HG03280 (cell line): ENCODE results near the gene ANKRD22.

ENCODE experiments used
- ATAC-seq: cut with Tn5 transposase; IDR thresholded peaks from one replicate; pipeline ENCODE4 v1.9.1; 2021; ENCODE audit warnings: mild to moderate bottlenecking, moderate library complexity; ENCODE audit not compliant: unreplicated experiment

The ANKRD22 gene

GRCh38 chr10:88879534-88880281 is 28.1 kb upstream of the ANKRD22 start, which contains the start of gene STAMBPL1:
Gene STAMBPL1, plus strand, starts transcription at chr10:88880245. Its CDS starts 21,464 bp downstream, at chr10:88901709.
- ATAC-seq, result peak; percentile 46

DNA sequence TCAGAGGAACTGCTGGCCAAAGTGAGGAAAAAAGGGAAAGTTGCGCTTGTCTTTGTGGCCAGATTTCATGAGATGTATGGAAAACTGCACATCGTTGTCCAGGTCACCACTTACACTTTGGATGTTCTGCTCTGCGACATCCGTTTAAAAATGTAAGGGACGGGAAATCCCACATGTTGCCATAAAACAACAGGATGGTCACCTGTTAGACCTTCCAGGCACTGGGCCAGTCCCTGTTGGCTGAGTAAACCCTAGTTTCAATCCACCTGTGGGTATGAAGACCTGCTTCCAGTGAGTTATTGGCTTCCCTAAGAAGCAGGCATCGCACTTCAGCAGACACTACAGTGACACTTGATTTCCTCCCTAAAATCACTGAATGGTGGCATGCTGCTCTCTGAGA is 25.7 kb upstream of the ANKRD22 start:
- no peak for ATAC-seq

- no peak for ATAC-seq
These were observed 23.4 kb upstream of the ANKRD22 start for GRCh38 chr10:88875081-88875480.

- no peak for ATAC-seq
These were observed 22.6 kb upstream of the ANKRD22 start for GRCh38 chr10:88874281-88874680.

- no peak for ATAC-seq
These were observed 22.1 kb upstream of the ANKRD22 start for GRCh38 chr10:88873757-88874156.

GRCh38 chr10:88870089-88870488 is 18.4 kb upstream of the ANKRD22 start:
- no peak for ATAC-seq

DNA sequence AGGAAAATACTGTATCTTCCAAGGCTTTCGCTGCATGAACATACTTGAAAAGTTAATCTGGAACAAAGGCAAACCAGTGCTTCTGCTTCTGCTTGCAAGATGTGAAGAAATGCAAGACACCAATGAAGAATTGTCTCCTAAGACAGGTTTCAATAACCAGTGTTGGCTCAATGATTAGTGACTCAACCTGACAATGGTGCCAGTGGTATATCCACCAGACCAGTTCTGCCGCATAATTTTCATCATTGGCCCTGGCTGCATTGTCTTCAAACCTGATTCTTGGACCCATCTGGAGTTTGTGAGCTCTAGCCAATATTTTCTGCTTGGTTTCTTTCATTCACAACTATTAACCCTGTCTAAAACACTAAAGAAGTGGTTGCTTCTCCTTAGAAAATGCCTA is 14.8 kb upstream of the ANKRD22 start:
- no peak for ATAC-seq

- no peak for ATAC-seq
These were observed 13.7 kb upstream of the ANKRD22 start for GRCh38 chr10:88865281-88865876.

GRCh38 chr10:88861036-88861435 is 9.4 kb upstream of the ANKRD22 start:
- ATAC-seq, result no peak

DNA sequence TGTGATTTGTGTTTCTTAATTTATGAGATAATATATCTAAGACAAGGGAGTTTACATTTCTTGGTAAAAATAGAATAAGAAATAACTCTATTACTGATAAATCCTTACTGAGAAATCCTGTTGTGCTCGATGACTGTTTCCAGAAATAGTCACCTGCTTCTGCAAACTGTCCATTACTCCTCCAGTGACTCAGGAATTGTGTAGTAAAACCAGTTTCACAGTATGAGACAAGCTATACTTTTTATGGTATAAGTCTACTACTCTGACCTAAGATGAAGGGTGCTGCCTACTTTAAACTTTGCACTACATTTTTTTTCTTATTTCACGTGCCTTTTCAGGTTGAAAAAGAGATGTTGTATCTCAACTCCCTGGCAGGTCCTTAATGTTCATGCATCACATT is 6.8 kb upstream of the ANKRD22 start:
- ATAC-seq, result no peak

DNA sequence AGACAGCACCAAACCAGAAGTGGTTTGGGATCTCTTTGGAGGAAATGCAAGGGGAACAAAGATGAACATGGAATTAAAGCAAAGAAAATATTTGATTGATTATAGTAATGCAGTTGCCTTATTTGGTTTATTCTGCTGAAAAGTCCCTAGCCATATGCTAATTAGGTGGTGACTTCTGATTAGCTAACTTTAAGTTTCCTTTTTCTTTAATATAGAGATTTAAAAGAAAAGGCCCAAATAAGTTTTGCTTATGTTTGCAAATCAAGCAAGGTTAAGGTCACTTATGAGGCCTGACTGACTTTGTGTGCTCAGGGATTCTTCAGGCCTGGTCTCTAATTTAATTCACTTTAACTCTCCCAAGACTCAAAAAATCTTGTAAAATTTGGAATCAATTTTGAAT is 6.2 kb upstream of the ANKRD22 start:
- no peak for ATAC-seq

GRCh38 chr10:88854684-88855083 is 3.0 kb upstream of the ANKRD22 start:
- ATAC-seq, result no peak

- no peak for ATAC-seq
These were observed 1.7 kb upstream of the ANKRD22 start for GRCh38 chr10:88853155-88853881.

DNA sequence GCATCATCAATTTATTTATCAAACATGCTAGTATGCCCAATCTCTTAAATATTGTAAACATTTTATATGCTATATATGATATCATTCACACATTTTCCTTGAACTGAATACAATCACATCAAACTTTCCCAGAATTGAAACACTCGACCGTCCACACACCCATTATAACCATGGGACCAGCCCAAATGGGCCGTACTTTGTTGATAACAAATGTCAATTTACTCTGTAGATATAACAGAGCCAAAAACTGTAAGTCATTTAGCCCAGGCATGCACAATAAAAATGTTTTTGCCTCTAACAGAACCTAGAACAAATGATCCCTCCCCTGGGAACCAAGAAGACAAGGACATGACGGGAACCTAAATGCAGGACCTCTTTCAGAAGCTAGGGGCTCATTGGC is 683 bp upstream of the ANKRD22 start:
- no peak for ATAC-seq

GRCh38 chr10:88850712-88851111 is 932 bp downstream of the ANKRD22 start:
- ATAC-seq, result no peak

DNA sequence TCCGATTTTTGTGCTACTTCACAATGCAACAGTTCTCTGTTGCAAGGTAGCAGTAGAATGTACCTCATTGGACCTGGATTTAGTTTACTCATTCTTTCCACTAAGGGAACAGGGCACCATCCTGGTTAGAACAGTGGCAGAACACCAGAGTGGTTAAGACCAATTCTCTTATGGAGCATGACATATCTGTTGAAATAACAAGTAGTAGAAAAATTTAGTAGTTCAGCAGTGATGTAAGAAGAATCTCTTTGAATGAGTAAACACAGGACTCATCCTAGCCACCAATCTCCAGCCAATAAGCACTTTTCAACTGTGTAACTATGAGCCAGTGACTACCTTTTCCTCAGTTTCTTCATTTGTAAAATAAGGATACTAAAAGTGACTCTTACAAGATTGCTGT is 2.4 kb downstream of the ANKRD22 start:
- ATAC-seq, result no peak

DNA sequence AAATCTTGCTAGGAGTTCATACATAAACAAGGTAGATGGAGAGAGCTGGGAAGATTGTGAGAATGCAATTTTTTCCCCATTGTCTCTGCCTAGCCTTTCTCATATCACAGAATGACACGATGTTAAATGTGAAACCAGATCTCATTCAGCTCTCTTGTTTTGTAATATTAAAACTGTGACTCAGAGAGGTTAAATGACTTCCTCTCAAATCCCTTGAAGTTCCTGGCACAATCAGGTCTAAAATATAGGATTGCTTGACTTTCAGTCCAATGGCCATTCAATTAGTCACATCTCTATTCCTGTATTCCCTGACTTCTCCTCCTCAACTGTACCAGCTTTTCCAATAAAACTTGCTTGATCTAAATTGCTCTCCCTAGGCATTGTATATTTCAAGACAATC is 3.1 kb downstream of the ANKRD22 start:
- ATAC-seq, result no peak

DNA sequence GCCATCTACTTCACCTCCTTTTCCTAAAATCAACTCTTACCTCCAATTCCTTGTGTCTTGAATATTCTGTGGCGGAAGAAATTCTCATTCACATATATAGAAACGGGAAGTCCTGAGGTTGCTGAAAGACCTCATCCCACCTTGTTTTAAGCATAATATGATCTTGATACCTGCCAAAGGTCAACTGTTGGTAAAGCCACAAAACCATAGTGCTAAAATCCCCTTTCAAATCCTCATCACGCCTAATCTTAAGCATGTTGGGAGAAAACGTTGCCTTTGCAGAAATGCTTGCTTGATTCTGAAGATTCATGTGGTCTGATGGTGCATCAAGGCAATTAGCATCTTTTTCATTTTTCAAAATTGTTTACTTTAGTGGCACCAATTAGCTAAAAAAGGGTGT is 8.5 kb downstream of the ANKRD22 start:
- no peak for ATAC-seq

GRCh38 chr10:88841316-88842111 is 10.1 kb downstream of the ANKRD22 start:
- ATAC-seq, result no peak

- ATAC-seq, result no peak
These were observed 10.8 kb downstream of the ANKRD22 start for GRCh38 chr10:88840881-88841280.

DNA sequence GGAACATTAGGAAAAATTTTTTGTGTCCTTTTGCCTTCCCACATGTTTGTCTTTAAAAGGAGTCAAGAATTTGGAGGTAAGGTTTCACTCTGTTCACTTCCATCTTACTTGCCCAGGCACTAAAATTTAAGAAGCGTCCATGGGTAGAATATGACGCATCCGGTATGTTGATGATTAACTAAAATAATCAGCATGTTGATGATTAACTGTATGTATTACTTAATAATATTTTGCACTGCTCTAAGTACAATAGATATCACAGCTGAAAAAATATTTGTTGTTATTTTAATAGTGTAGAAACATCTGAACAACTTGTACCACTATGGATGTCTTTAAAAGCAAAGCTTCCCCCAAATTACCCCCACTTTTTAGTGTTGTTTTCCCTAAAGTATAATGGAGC is 11.5 kb downstream of the ANKRD22 start:
- no peak for ATAC-seq
